GM19455 (cell line): Measurements from ENCODE around the gene PARP8.

ENCODE experiments used
- ATAC-seq: cut with Tn5 transposase; IDR thresholded peaks from one replicate; pipeline ENCODE4 v1.9.1; 2021; ENCODE audit not compliant: unreplicated experiment

Gene PARP8

DNA sequence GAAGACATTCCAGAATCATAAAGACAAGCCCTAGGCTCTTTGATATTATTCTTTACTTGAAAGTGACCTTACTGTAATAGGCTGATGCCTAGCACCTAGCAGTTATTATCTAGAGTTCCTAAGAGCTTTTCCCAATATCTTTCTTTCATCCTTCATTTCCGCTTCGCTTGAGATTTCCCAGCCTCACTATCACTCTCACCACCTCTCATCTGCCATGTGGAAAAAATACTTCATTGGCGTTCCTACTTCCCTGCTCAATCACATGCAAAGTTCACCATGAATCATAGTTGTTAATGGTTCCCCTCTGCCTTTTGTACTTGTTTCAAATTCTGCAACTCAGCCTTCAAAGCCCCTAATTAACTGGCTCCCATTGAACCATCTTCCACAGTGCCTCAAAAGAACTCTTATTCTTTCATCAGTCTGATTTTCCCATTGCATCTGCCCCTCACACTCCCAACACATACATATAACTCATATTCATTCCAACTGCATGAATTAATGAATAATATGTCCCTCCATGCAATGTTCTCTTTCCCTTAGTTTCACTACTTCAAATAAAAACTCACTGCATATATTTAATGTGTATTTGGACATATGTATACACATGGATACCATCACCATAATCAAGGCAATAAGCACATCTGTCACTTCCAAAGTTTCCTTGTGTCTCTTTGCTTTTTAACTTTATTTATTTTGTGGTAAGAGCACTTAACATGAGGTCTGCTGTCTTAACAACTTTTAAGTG lies 221.6 kb downstream of the PARP8 start:
- ATAC-seq: no peak

DNA sequence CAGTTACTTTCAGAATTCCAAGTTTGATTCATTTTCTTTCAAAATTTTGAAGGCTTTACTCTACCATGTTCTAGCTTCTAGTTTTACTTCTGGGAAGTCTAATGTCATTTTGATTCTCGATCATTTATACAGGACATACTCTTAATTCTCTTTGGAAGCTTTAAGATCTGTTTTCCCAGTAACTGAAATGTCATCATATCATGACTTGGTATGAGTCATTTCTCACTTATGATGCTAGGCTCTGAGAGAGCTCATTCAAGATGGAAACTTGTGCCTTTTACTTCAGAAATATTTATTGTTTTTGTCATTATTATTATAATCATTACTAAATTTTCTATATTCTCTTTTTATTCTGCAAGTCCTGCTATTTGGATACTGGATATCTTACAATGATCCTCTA lies 222.3 kb downstream of the PARP8 start:
- ATAC-seq: no peak

DNA sequence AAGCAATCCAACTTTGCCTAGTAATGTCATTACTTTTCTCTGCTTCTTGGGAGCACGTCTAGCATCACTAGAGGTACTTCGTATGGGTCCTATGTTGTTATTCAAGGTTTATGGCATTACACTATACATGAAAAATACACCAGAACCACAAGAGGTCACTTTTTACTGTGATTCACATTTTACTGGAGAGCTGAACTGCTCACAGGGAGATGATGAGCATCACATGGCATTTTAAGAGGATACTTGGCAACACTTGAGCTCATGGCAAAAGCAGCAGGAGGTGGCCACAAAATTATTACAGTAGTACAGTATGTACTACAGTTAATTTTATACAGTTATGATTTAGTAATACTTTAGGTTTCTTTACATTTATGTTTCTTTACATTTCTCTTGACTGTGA lies 223.4 kb downstream of the PARP8 start:
- no peak for ATAC-seq
